ENCODE measurements around the gene RNF167.

RNF167 gene

GRCh38 chr17:4940555-4941318 is 669 bp downstream of the RNF167 start:
- DNase-seq: no peak

DNA sequence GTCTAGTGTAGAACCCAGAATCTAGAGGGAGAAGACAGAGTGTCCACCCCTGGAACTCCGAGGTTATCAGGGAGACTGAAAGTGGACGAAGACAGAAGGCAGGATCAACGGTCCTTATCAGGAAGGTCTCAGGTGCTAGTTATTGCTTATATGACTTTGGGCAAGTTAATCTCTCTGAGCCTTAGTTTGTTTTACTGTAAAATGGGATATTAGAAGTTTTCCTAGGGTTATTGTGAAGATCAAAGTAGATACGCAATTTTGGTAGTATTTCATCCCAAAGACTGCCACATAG is 1.2 kb downstream of the RNF167 start:
- no peak for DNase-seq

DNA sequence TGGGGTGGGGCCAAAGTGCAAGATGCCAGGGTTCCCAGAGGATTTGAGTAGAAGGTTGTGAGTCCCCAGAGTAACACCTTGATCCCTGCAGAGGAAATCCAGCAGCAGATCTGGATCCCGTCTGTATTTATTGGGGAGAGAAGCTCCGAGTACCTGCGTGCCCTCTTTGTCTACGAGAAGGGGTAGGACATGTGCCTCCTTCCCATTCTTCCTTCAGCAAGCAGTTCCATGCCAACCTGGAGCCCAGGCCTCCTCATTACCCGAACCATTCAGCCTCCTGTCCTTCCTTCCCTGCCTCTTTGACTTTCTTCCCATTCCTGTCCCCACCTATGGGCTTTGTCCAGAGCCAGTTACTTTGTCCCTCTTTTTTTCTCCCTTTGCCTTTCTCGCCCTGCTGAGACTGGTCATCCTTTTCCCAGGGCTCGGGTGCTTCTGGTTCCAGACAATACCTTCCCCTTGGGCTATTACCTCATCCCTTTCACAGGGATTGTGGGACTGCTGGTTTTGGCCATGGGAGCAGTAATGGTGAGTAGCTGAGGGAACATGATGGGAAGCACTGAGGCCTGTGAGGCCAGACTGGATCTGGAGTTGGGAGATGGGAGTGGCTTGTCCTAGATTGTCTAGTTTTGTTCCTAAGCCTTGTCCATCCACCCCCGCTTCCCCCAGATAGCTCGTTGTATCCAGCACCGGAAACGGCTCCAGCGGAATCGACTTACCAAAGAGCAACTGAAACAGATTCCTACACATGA is 2.9 kb downstream of the RNF167 start:
- DNase-seq: no peak

DNA sequence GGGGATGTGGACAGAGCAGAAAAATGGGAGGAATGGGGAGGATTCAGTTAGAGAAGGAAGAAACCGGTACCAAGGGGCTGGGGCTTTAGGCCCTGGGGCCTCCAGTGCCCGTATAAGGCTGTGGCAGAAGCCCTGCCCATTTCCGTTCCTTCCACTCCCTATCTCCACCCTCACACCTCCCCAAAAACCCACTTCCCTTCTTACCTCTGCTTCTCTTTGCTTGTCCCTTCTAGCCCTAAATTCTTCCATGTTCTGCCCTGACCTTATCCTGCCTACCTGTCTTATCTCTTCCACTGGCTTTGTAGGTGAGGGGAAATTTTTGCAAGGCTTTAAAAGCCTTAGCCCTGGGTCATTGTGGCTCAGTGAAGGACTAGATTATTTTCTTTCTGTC is 4.1 kb downstream of the RNF167 start:
- no peak for DNase-seq

- DNase-seq: no peak
Measured at GRCh38 chr17:4944554-4945175, 4.6 kb downstream of the RNF167 start.

- no peak for DNase-seq
Measured at GRCh38 chr17:4945176-4945943, 5.3 kb downstream of the RNF167 start.

- no peak for DNase-seq
Measured at GRCh38 chr17:4945944-4946280, 5.8 kb downstream of the RNF167 start.

DNA sequence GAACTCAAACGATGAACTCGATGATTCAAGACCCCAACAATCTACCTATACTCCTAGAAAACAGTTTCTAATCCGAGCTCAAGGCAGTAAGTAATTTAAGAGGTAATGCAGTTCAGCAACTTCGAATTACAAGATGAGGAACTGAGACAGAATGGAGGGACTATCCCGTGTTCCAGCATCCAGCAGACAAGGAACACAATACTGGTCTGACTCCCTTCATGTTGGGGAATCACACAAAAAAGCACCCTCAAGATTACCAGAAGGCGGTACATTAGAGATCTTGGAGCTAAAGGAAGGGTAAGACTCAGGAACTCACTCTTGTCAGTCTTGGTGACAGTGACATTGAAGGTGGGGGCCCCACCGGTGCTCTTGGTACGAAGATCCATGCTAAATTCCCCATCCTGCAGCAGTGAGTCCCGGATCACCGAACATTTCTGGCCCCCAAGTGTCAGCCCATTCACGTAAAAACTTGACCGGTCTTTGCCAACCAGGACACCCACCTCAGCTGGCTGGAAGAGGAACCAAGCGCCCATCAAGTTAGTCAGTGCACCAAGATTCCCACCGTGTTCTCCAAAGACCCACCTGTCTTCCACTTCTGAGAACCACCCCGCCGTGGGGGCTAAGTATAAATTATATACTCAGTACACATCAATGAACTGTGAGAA is 6.4 kb downstream of the RNF167 start:
- no peak for DNase-seq

DNA sequence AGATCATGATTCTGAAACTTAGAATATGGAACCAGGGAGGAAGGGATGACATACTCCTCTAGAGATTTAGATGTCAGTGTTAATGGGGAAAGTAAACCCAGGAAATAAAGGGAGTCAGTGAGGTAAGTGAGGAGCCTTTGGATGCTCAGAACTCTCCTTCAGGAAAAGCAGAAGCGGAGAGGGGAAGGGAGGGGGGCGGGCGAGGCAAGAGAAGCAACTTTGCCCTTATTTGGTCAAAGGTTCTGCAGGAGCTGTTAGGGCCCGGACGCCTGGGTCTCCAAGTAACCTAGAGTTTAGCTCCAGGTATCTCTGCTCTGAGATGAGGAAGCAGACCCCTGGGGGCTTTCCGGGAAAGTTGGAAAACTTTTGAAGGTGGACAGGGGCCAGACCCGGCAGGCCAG is 6.9 kb downstream of the RNF167 start:
- DNase-seq: no peak

- DNase-seq: peak; percentile 45
Measured at GRCh38 chr17:4947411-4948165, 7.5 kb downstream of the RNF167 start.

- DNase-seq: peak; percentile 83
Measured at GRCh38 chr17:4948166-4948930, 8.3 kb downstream of the RNF167 start, which contains the start of gene PFN1. PFN1 (minus strand) TSS chr17:4948530; CDS start chr17:4948394, 136 bp downstream.

DNA sequence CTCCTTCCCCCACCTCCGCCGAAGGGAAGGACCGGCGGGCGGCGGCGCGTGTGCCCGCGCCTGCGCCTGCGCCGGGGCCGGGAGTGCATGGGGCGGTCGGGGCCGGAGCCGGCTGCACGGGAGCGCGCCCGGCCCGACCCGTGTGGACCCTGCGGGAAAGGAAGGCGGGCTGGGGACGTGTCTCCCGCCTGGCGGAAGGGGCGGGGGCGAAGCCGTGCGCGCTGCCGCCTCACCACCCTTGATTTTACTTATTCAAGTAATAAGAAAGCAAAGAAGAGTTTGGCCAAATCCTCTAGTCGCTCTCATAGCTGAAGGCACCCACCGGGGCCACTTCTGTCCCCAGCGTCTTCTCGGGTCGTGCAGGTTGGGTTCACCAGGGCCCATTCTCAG is 8.9 kb downstream of the RNF167 start:
- DNase-seq: peak; percentile 77

DNA sequence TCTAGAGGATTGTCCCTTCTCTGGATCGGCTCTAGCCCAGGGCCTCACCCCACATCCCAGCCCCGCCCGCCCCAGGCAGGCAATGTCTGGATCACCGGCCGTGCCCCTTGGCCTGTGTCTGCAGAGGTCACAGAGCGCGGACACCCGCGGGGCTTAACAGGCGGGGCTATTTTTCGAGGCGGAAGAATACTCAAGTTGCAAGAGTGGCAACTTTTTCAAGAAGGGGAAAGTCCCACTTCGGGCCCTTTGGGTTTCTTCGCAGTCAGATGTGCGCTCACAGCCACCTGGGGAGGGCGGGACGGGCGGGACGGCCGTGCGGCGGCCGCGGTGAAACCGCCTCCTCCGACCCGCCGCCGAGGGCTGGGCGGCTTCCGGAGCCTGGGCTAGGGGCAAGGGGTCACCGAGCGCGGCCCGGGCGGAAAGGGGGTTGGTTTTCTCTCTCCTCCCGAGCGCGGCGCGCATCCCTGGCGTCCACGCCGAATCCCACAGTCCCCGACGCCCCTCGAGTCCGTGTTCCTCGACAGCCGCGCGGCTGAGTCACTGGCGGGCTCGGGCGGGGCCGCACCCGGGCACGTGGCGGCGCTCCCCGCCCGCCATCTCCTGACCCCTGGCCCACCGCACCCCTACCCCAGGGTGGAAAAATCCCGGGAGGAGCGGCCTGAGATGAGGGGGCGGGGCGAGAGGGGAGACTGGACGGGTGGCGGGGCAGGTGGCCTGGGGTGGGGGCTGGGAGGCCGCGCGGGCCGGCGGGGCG is 9.4 kb downstream of the RNF167 start:
- DNase-seq: peak; percentile 62

DNA sequence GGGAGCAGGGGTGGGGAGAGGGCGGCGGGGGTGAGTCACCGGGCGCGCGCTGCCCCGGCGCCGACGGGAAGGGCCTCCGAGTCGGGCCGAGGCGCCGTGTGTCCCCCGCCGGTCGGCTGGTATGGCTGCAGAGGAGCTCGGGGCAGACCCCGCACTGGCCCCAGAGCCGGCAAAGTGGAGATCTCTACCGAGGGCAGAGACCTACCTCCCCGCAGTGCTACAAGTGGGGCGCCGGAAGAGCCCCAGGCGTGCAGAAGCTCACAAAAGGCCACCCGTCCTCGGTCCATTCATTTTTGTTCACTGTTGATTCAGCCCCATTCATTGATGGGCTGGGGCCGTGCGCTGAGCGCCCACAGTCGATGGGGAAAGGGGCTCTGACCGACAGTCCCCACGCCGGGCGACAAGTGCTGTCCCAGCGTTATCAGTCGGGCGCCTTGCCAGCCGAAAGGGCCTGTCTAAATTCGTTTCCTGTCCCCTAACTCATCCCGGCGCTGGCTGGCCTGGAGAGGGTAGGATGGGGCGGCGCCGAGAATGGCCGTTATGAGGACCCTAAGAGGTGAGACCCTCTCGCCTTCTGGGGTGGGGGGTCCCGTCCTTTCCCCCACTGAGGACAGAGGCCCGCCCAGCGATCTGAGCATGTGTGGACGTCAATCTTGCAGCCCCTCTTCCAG is 10.1 kb downstream of the RNF167 start:
- peak; percentile 36 for DNase-seq

DNA sequence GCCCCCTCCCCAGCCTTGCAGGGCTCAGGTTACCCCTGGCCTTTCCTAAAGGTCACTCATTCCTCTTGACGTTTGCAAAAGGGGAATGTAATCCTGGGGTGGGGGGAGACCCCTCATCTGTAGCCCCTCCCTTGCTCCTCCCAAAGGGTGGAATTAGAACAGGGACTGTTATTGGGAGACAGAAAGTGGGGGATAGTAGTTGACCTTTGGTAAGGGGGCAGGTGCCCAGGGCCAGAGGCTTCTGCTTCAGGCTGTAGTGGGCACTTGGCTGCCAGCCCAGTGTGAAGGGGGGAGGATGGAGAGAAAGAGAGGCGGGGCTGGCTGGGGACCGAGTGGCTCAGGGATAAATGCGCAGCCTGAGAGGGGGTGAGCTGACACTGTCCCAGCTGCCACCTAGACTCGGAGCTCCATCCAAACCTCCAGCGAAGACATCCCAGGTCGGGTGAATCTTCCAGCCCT is 10.7 kb downstream of the RNF167 start, which contains the start of gene ENO3:
ENO3 (plus strand) TSS at position 374 of the 459 bp plus-strand sequence. CDS start 711 bp downstream, outside the sequence.
- peak; percentile 71 for DNase-seq

- no peak for DNase-seq
Measured at GRCh38 chr17:4951486-4951885, 11.4 kb downstream of the RNF167 start.

DNA sequence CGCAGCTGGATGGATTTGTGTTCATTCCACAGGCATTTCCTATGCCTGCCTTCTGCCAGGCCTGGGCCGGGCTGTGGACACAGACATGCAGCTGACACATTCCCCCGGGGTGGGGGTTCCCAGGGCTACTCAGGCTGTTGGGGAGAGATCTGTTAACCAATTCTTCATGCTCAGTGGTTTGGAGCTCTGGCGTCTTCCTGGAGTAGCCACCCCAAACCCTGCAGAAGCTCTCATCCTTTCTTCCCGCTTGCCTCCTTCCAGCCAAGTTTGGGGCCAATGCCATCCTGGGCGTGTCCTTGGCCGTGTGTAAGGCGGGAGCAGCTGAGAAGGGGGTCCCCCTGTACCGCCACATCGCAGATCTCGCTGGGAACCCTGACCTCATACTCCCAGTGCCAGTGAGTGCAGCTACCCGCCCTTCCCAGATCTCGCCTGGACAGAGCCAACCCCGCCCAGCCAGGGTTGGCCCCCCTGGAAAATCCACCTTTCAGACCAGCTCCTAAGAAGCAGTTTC is 13.4 kb downstream of the RNF167 start:
- DNase-seq: no peak

GRCh38 chr17:4955091-4955490 is 15.0 kb downstream of the RNF167 start:
- no peak for DNase-seq

DNA sequence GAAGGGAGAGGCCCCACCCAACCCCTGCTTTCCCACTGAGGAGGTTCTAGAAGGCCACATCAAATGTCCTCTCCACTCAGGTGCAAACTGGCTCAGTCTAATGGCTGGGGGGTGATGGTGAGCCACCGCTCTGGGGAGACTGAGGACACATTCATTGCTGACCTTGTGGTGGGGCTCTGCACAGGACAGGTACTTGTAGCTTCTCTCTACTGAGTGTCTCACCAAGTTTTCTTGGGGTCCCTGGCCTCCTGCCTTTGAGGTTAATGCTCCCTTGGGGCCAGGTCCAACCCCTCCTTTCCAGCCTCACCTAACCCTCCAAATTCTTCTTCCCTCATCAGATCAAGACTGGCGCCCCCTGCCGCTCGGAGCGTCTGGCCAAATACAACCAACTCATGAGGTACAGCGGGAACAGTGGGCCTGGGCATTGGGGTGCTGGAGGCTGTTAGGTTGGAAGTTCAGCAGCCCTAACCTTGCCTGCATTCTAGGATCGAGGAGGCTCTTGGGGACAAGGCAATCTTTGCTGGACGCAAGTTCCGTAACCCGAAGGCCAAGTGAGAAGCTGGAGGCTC is 16.5 kb downstream of the RNF167 start:
- no peak for DNase-seq
